Subcutaneous abdominal adipose tissue (tissue), 5 donors: Measurements from ENCODE around the gene SPOCK3.

Experiments
- H3K27ac ChIP-seq: one replicate; pipeline ENCODE4 v1.7.0; 2013; ENCODE audit warnings: low read depth, mild to moderate bottlenecking, inconsistent platforms, low read length, moderate library complexity
- H3K27me3 ChIP-seq, 5 donors: one replicate each; pipeline ENCODE4 v1.7.0; 2013; ENCODE audit warnings: low read length in 5 of 5, inconsistent platforms in 1 of 5; ENCODE audit not compliant: control insufficient read depth in 5 of 5, insufficient read depth in 4 of 5
- H3K36me3 ChIP-seq, 5 donors: one replicate each; pipeline ENCODE4 v1.7.0; 2013; ENCODE audit warnings: low read length in 5 of 5; ENCODE audit not compliant: control insufficient read depth in 5 of 5, insufficient read depth in 5 of 5
- H3K4me1 ChIP-seq, 5 donors: one replicate each; pipeline ENCODE4 v1.7.0; 2013; ENCODE audit warnings: low read length in 5 of 5, mild to moderate bottlenecking in 3 of 5, moderate library complexity in 1 of 5; ENCODE audit not compliant: control insufficient read depth in 5 of 5, insufficient read depth in 5 of 5
- H3K4me3 ChIP-seq, 5 donors: one replicate each; pipeline ENCODE4 v1.7.0; 2013; ENCODE audit warnings: low read length in 5 of 5, low read depth in 1 of 5
- H3K9ac ChIP-seq, 5 donors: one replicate each; pipeline ENCODE4 v1.7.0; 2013; ENCODE audit warnings: low read length in 5 of 5, mild to moderate bottlenecking in 4 of 5, moderate library complexity in 3 of 5
- H3K9me3 ChIP-seq, 5 donors: one replicate each; pipeline ENCODE4 v1.7.0; 2013; ENCODE audit warnings: low read length in 5 of 5; ENCODE audit not compliant: control insufficient read depth in 5 of 5
- donor health status: healthy.
- donor health status: healthy.
- donor health status: healthy.
- donor health status: healthy.
- donor health status: healthy.

Gene SPOCK3

GRCh38 chr4:167079762-167080161, 154.5 kb downstream of the SPOCK3 start:
- Histone ChIP-seq H3K36me3 (no peaks in the 10 kb centered on the region), H3K27ac (no peak overlapping the region), H3K27me3 (no peaks in the 10 kb centered on the region), H3K4me3 (no peak overlapping the region), H3K9me3 (no peaks in the 10 kb centered on the region), H3K4me1 (no peaks in the 10 kb centered on the region), H3K9ac (no peak overlapping the region)

- Histone ChIP-seq H3K4me1 (no peaks in the 10 kb centered on the region), H3K27me3 (no peaks in the 10 kb centered on the region), H3K4me3 (no peak overlapping the region), H3K9ac (no peak overlapping the region), H3K9me3 (no peaks in the 10 kb centered on the region), H3K27ac (no peak overlapping the region), H3K36me3 (no peaks in the 10 kb centered on the region)
These were observed 181.6 kb downstream of the SPOCK3 start for GRCh38 chr4:167052631-167053091.

- Histone ChIP-seq H3K9ac (no peak overlapping the region), H3K27ac (no peak overlapping the region), H3K4me3 (no peak overlapping the region), H3K27me3 (no peaks in the 10 kb centered on the region), H3K36me3 (no peaks in the 10 kb centered on the region), H3K4me1 (no peaks in the 10 kb centered on the region), H3K9me3 (no peaks in the 10 kb centered on the region)
These were observed 185.0 kb downstream of the SPOCK3 start for GRCh38 chr4:167049257-167049656.

GRCh38 chr4:167041524-167041923, 192.8 kb downstream of the SPOCK3 start:
- Histone ChIP-seq H3K4me3 (no peak overlapping the region), H3K36me3 (no peaks in the 10 kb centered on the region)

DNA sequence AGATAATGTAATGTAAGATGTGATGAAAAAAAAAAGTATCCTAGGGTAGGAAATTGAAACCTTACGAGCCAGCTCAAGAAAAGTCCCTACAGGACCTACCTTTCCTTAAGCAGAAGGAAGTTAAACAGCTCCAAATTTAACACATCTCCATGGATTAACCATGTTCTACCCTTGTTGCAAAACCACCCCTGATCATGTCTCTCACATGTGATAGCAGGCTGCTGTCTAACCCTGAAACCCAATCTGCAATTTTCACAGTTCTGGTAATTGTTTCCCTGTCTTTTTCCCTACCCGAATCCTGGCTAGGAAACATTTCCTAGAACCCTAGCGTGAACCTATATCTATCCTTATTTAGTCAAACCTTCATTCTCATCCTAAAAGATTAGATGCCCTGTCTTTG, 198.9 kb downstream of the SPOCK3 start:
- Histone ChIP-seq H3K4me3 (no peak overlapping the region), H3K27ac (no peak overlapping the region), H3K4me1 (no peaks in the 10 kb centered on the region)

More at GRCh38 chr4:167041524-167041923, 192.8 kb downstream of the SPOCK3 start:
- H3K27me3 ChIP-seq, result no peaks in the 10 kb centered on the region
- no peak overlapping the region for H3K9ac ChIP-seq
- no peak overlapping the region for H3K27ac ChIP-seq
- no peaks in the 10 kb centered on the region for H3K9me3 ChIP-seq
- H3K4me1 ChIP-seq, result no peaks in the 10 kb centered on the region

DNA sequence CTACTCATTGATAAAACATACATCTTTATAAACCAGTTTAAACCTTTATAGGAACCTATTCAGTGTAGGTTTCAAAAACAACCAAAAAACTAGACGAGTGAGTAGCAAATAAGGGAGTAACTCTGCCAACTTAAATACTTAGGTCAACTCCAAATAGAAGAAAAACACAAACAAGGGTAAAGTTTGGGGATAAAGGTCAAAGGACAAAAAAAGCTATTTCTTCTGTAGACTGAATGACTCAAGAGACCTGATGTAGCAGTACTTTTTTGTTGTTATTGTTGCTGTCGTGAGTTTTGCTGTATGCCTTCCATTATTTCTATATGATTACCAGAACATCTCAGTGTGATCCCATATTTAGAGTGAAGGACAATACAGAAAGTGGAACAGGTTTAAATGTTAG, 199.3 kb downstream of the SPOCK3 start:
- Histone ChIP-seq H3K36me3 (no peaks in the 10 kb centered on the region), H3K9me3 (no peaks in the 10 kb centered on the region), H3K9ac (no peak overlapping the region), H3K27me3 (no peaks in the 10 kb centered on the region), H3K4me3 (no peak overlapping the region), H3K27ac (no peak overlapping the region), H3K4me1 (no peaks in the 10 kb centered on the region)

More for the DNA sequence above, 198.9 kb downstream of the SPOCK3 start:
- Histone ChIP-seq H3K36me3 (no peaks in the 10 kb centered on the region), H3K27me3 (no peaks in the 10 kb centered on the region), H3K9me3 (no peaks in the 10 kb centered on the region), H3K9ac (no peak overlapping the region)

DNA sequence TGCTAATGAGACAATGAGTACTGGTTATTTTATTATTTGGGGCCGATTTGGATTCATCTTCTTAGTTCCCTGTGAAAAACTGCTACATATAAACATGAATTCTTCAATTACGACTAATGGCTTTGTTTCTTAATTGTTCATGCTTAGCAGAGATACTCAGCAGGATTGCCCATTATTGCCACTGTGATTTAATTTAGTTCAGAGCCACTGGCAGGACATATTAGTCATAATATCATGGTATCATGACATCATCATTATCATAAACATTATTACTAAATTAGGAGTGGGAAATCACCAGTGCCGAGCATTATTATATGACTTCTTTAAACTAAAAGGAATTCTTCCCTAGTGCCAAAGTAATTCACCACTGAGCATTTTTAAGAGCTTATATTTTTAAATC, 201.4 kb downstream of the SPOCK3 start:
- H3K36me3 ChIP-seq, result no peaks in the 10 kb centered on the region
- no peaks in the 10 kb centered on the region for H3K27me3 ChIP-seq
- H3K9ac ChIP-seq, result no peak overlapping the region
- no peaks in the 10 kb centered on the region for H3K9me3 ChIP-seq
- H3K4me3 ChIP-seq, result no peak overlapping the region
- no peak overlapping the region for H3K27ac ChIP-seq
- H3K4me1 ChIP-seq, result no peaks in the 10 kb centered on the region

- no peak overlapping the region for H3K27ac ChIP-seq
- H3K36me3 ChIP-seq, result no peaks in the 10 kb centered on the region
- no peaks in the 10 kb centered on the region for H3K9me3 ChIP-seq
- H3K27me3 ChIP-seq, result no peaks in the 10 kb centered on the region
- no peak overlapping the region for H3K9ac ChIP-seq
- no peaks in the 10 kb centered on the region for H3K4me1 ChIP-seq
- H3K4me3 ChIP-seq, result no peak overlapping the region
These were observed 202.6 kb downstream of the SPOCK3 start for GRCh38 chr4:167031534-167032156.

- Histone ChIP-seq H3K4me3 (no peak overlapping the region), H3K27me3 (no peaks in the 10 kb centered on the region), H3K9ac (no peak overlapping the region), H3K9me3 (no peaks in the 10 kb centered on the region), H3K36me3 (no peaks in the 10 kb centered on the region), H3K27ac (no peak overlapping the region), H3K4me1 (no peaks in the 10 kb centered on the region)
These were observed 205.3 kb downstream of the SPOCK3 start for GRCh38 chr4:167028976-167029375.

DNA sequence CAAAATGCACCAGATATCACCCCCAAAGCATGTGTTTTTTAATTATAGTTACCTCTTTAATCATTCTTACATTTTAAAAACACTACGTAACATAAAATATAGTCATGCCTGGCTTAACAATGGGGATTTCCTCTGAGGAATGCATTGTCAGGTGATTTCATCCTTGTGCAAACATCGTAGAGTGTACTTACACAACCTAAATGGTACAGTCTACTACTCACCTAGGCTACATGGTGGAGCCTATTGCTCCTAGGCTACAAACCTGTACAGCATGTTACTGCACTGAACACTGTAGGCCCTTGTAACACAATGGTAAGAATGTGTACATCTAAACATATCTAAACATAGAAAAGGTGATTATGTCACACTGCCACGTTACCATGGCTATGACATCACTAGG, 208.6 kb downstream of the SPOCK3 start:
- no peaks in the 10 kb centered on the region for H3K9me3 ChIP-seq
- H3K4me3 ChIP-seq, result no peak overlapping the region
- no peaks in the 10 kb centered on the region for H3K27me3 ChIP-seq
- no peak overlapping the region for H3K27ac ChIP-seq
- H3K4me1 ChIP-seq, result no peaks in the 10 kb centered on the region
- H3K9ac ChIP-seq, result no peak overlapping the region
- H3K36me3 ChIP-seq, result no peaks in the 10 kb centered on the region
